ENCODE measurements around the gene LSM4.

LSM4 gene

GRCh38 chr19:18279516-18280246 lies 43.2 kb downstream of the LSM4 start:
- Histone ChIP-seq H3K9me3 (no peaks in the 10 kb centered on the region), H3K36me3 (peaks cover 16 to 25% (median 23%) of the 10 kb centered on the region in 3 donors), H3K4me1 (peaks cover 4 to 64% (median 43%) of the 10 kb centered on the region in 4 donors), H3K4me3 (peak overlapping the region; percentile 65 to 99), H3K27me3 (no peaks in the 10 kb centered on the region), H3K27ac (peak overlapping the region; percentile 100)
- peak; percentile 92 to 97 for DNase-seq
- intact Hi-C loops (cut with DNase I; ENCODE audit: low total_unique reads) = loop anchor here (2.0 kb wide), 1 partner anchor 47 kb away; no protein-coding TSS in a partner anchor
- TF ChIP-seq, protein P1, sequence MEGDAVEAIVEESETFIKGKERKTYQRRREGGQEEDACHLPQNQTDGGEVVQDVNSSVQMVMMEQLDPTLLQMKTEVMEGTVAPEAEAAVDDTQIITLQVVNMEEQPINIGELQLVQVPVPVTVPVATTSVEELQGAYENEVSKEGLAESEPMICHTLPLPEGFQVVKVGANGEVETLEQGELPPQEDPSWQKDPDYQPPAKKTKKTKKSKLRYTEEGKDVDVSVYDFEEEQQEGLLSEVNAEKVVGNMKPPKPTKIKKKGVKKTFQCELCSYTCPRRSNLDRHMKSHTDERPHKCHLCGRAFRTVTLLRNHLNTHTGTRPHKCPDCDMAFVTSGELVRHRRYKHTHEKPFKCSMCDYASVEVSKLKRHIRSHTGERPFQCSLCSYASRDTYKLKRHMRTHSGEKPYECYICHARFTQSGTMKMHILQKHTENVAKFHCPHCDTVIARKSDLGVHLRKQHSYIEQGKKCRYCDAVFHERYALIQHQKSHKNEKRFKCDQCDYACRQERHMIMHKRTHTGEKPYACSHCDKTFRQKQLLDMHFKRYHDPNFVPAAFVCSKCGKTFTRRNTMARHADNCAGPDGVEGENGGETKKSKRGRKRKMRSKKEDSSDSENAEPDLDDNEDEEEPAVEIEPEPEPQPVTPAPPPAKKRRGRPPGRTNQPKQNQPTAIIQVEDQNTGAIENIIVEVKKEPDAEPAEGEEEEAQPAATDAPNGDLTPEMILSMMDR (IDR thresholded peaks at IDR 0.05) = peak; percentile 82 to 88

GRCh38 chr19:18279266-18279515 lies 43.7 kb downstream of the LSM4 start:
- Histone ChIP-seq H3K4me1 (peaks cover 4 to 68% (median 48%) of the 10 kb centered on the region in 4 donors), H3K27me3 (no peaks in the 10 kb centered on the region), H3K27ac (peak overlapping the region; percentile 100), H3K9me3 (no peaks in the 10 kb centered on the region), H3K36me3 (peaks cover 16 to 25% (median 23%) of the 10 kb centered on the region in 3 donors), H3K4me3 (peak overlapping the region; percentile 65 to 99)
- TF ChIP-seq, protein P1 (IDR thresholded peaks at IDR 0.05) = no peak
- DNase-seq = no peak
- intact Hi-C loops (cut with DNase I; ENCODE audit: low total_unique reads) = loop anchor here (2.0 kb wide), 1 partner anchor 48 kb away; no protein-coding TSS in a partner anchor

- intact Hi-C loops (cut with DNase I; ENCODE audit: low total_unique reads) = loop anchor here (2.0 kb wide), 1 partner anchor 48 kb away; no protein-coding TSS in a partner anchor
- H3K4me1 ChIP-seq = peaks cover 4 to 72% (median 51%) of the 10 kb centered on the region in 4 donors
- H3K4me3 ChIP-seq = peak overlapping the region; percentile 65 to 99
- H3K27me3 ChIP-seq = no peaks in the 10 kb centered on the region
- H3K36me3 ChIP-seq = peaks cover 16 to 25% (median 23%) of the 10 kb centered on the region in 3 donors
- H3K27ac ChIP-seq = peak overlapping the region; percentile 100
- TF ChIP-seq, protein P1 (IDR thresholded peaks at IDR 0.05) = no peak
- DNase-seq = no peak
- H3K9me3 ChIP-seq = no peaks in the 10 kb centered on the region
These were observed 44.2 kb downstream of the LSM4 start for GRCh38 chr19:18278521-18279265.

- Histone ChIP-seq H3K4me3 (peak overlapping the region; percentile 4 to 24), H3K36me3 (peaks cover 16 to 25% (median 23%) of the 10 kb centered on the region in 3 donors), H3K27me3 (no peaks in the 10 kb centered on the region), H3K9me3 (no peaks in the 10 kb centered on the region), H3K4me1 (peaks cover 4 to 71% (median 38%) of the 10 kb centered on the region in 4 donors), H3K27ac (peak overlapping the region; percentile 74 to 100)
- peak; percentile 86 to 95 for DNase-seq
- intact Hi-C loops (cut with DNase I; ENCODE audit: low total_unique reads) = no loop called here
- TF ChIP-seq, protein P1 (IDR thresholded peaks at IDR 0.05) = peak in 1 of 2 experiments; percentile 16
These were observed 48.0 kb downstream of the LSM4 start for GRCh38 chr19:18274781-18275356.

DNA sequence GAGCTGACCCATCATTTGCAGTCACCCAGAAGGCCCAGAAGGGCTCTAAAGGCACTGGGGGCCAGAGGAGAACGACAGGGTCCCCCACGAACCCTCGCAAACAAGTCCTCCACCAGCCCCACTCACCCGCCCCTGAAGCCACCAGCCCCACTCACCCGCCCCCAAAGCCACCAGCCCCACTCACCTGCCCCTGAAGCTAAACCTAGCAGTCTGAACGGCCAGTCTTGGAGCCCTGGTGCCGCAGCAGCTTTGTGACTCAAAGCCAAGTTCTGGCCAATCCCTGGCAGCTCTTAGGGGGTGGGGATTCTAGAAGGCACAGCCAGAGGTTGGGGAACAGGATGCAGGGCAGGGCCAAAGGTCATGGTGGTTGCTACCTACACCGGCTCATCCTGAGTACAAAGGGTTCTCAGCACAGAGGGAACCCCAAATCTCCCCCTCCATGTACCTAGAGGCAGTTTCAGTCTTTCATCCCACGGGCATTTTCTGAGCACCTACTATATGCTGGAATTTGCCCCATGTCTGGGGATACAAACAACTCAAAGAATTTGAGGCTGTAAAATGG lies 48.6 kb downstream of the LSM4 start, which contains the start of gene IQCN:
TSS of gene IQCN (minus strand) at position 234 of the 562 bp plus-strand sequence. CDS start 4,974 bp downstream, outside the sequence.
- peaks cover 4 to 71% (median 38%) of the 10 kb centered on the region in 4 donors for H3K4me1 ChIP-seq
- H3K9me3 ChIP-seq = no peaks in the 10 kb centered on the region
- no peaks in the 10 kb centered on the region for H3K27me3 ChIP-seq
- DNase-seq = peak; percentile 39 to 83
- H3K4me3 ChIP-seq = peak within 1 kb of the TSS; percentile 4 to 24
- TF ChIP-seq, protein P1 (IDR thresholded peaks at IDR 0.05) = no peak
- H3K36me3 ChIP-seq = peaks cover 16 to 25% (median 23%) of the 10 kb centered on the region in 3 donors
- peak within 1 kb of the TSS; percentile 74 to 100 for H3K27ac ChIP-seq
- intact Hi-C loops (cut with DNase I; ENCODE audit: low total_unique reads) = no loop called here
